ENCODE results near the gene PLIN4.

The PLIN4 gene

GRCh38 chr19:4505570-4506448 lies 12.5 kb downstream of the PLIN4 start:
- no peak for DNase-seq

- DNase-seq, result no peak
Measured at GRCh38 chr19:4504891-4505569, 13.3 kb downstream of the PLIN4 start.

- DNase-seq, result no peak
Measured at GRCh38 chr19:4504297-4504701, 14.0 kb downstream of the PLIN4 start.

GRCh38 chr19:4503825-4504170 lies 14.5 kb downstream of the PLIN4 start:
- DNase-seq, result no peak

GRCh38 chr19:4503132-4503824 lies 15.0 kb downstream of the PLIN4 start:
- DNase-seq, result no peak

- no peak for DNase-seq
Measured at GRCh38 chr19:4502282-4503131, 15.8 kb downstream of the PLIN4 start.

GRCh38 chr19:4501691-4502090 lies 16.6 kb downstream of the PLIN4 start:
- no peak for DNase-seq

- no peak for DNase-seq
Measured at GRCh38 chr19:4500841-4501591, 17.3 kb downstream of the PLIN4 start.

- no peak for DNase-seq
Measured at GRCh38 chr19:4499855-4500254, 18.4 kb downstream of the PLIN4 start.

- DNase-seq, result no peak
Measured at GRCh38 chr19:4499318-4499717, 19.0 kb downstream of the PLIN4 start.

GRCh38 chr19:4498694-4499093 lies 19.6 kb downstream of the PLIN4 start:
- DNase-seq, result no peak

- no peak for DNase-seq
Measured at GRCh38 chr19:4497770-4498389, 20.4 kb downstream of the PLIN4 start.

- no peak for DNase-seq
Measured at GRCh38 chr19:4496304-4496703, 22.0 kb downstream of the PLIN4 start.

- DNase-seq, result no peak
Measured at GRCh38 chr19:4495471-4495870, 22.8 kb downstream of the PLIN4 start.

- no peak for DNase-seq
Measured at GRCh38 chr19:4494691-4495064, 23.6 kb downstream of the PLIN4 start.

- no peak for DNase-seq
Measured at GRCh38 chr19:4493929-4494690, 24.2 kb downstream of the PLIN4 start.

- DNase-seq, result no peak
Measured at GRCh38 chr19:4493104-4493928, 25.0 kb downstream of the PLIN4 start.

- no peak for DNase-seq
Measured at GRCh38 chr19:4492337-4493103, 25.8 kb downstream of the PLIN4 start.

- DNase-seq, result no peak
Measured at GRCh38 chr19:4491446-4491845, 26.8 kb downstream of the PLIN4 start.
